Glomerular endothelial cell (primary cell): ENCODE data around the gene VWA3A. TPM values are rescaled to one million over a fixed set of nuclear protein-coding genes. Genes with fewer than 3 reads are reported as not detected.
"Not testable (repeated sequence)": the region's sequence is repeated elsewhere in the genome, so short reads cannot be mapped to it uniquely, and the experiment has no call there.

ENCODE experiments used
- DNase-seq: peaks from one replicate; pipeline ENCODE4 v3.0.0-alpha.2; 2011; ENCODE audit warnings: low read depth, low spot score; ENCODE audit errors: extremely low read depth
- total RNA-seq: library from RNA; depleted of rRNA; stranded (reverse); fragments of >200 nt; gene quantifications from 2 replicates; pipeline ENCODE4 v1.2.3, GENCODE V29; 2015

Gene VWA3A
- total RNA-seq, 1 donor from 2014 or later: not detected

- no peak for DNase-seq
These were observed 89.5 kb downstream of the VWA3A start for GRCh38 chr16:22181843-22182242.

GRCh38 chr16:22183335-22183734, 91.0 kb downstream of the VWA3A start:
- DNase-seq: no peak

- no peak for DNase-seq
These were observed 91.7 kb downstream of the VWA3A start for GRCh38 chr16:22183901-22184614.

GRCh38 chr16:22184615-22184968, 92.3 kb downstream of the VWA3A start:
- DNase-seq: no peak

GRCh38 chr16:22186517-22186916, 94.2 kb downstream of the VWA3A start:
- no peak for DNase-seq

- DNase-seq: no peak
These were observed 95.9 kb downstream of the VWA3A start for GRCh38 chr16:22188267-22188594.

- DNase-seq: no peak
These were observed 96.5 kb downstream of the VWA3A start for GRCh38 chr16:22188595-22189442.

- no peak for DNase-seq
These were observed 97.2 kb downstream of the VWA3A start for GRCh38 chr16:22189473-22190080.

- no peak for DNase-seq
These were observed 97.9 kb downstream of the VWA3A start for GRCh38 chr16:22190081-22190775.

- peak; percentile 99 for DNase-seq
These were observed 98.6 kb downstream of the VWA3A start for GRCh38 chr16:22190776-22191531.

- DNase-seq: no peak
These were observed 99.4 kb downstream of the VWA3A start for GRCh38 chr16:22191532-22192260.

GRCh38 chr16:22192261-22193062, 100.1 kb downstream of the VWA3A start:
- DNase-seq: no peak

- DNase-seq: no peak
These were observed 100.7 kb downstream of the VWA3A start for GRCh38 chr16:22193063-22193411.

GRCh38 chr16:22194707-22195444, 102.5 kb downstream of the VWA3A start:
- no peak for DNase-seq

- no peak for DNase-seq
These were observed 103.0 kb downstream of the VWA3A start for GRCh38 chr16:22195445-22195694.

GRCh38 chr16:22195695-22196558, 103.6 kb downstream of the VWA3A start:
- no peak for DNase-seq

- not testable (repeated sequence) for DNase-seq
These were observed 104.3 kb downstream of the VWA3A start for GRCh38 chr16:22196559-22197168.
